ENCODE measurements around the gene MYO7B.

Gene MYO7B

DNA sequence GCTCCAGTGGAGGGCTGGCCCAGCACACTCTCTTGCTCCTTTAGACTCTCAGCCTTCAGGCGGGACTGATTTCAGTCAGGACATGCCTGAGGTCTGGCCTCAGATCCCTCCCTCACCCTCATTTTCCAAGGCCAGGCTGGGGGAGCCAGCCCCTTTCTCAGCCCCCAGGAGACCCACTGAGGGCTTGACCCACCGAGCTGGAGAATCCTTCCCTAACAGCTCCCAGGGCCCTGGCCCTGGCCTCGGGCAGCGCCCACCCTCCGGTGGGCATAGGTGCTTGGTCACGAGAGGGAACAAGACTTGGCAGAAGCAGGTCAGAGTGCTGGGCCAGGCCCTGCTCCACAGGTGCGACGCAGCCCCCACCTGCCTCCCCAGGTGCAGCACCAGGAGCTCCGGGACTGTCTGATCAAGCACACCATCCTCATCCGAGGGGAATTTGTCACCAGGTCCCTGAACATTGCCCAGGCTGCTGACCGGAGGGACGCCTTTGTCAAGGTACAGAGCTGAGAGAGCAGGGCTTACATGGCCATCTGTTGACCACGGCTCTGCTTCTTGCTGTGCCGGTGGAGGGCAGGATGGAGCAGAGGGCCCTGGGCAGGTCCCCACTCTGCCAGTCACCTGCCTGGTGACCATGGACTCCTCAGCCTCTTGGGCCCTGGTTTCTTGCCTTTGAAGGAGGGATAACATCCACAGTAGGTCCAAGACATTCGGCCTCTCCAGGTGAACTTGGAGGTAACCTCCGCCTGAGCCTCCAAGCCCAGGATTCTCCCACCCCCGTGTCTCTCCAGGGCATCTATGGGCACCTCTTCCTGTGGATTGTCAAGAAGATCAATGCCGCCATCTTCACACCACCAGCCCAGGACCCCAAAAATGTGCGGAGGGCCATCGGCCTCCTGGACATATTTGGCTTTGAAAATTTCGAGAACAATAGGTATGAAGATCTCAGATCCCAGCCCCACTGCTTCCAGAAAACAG is 46.3 kb downstream of the MYO7B start:
- TF ChIP-seq CTCF (conservative IDR thresholded peaks at IDR 0.05; ENCODE audit: low read depth, low read length): no peak
- H3K4me3 ChIP-seq (ENCODE audit: low read depth, low read length): no peak overlapping the region
- DNase-seq (ENCODE audit: low read depth): no peak

- no peak for DNase-seq (ENCODE audit: low read depth)
- H3K4me3 ChIP-seq (ENCODE audit: low read depth, low read length): no peak overlapping the region
- TF ChIP-seq CTCF (conservative IDR thresholded peaks at IDR 0.05; ENCODE audit: low read depth, low read length): no peak
These were observed 47.7 kb downstream of the MYO7B start for GRCh38 chr2:127582863-127583861.

GRCh38 chr2:127584047-127584446 is 48.6 kb downstream of the MYO7B start:
- no peak for TF ChIP-seq CTCF (conservative IDR thresholded peaks at IDR 0.05; ENCODE audit: low read depth, low read length)
- no peak overlapping the region for H3K4me3 ChIP-seq (ENCODE audit: low read depth, low read length)
- no peak for DNase-seq (ENCODE audit: low read depth)

DNA sequence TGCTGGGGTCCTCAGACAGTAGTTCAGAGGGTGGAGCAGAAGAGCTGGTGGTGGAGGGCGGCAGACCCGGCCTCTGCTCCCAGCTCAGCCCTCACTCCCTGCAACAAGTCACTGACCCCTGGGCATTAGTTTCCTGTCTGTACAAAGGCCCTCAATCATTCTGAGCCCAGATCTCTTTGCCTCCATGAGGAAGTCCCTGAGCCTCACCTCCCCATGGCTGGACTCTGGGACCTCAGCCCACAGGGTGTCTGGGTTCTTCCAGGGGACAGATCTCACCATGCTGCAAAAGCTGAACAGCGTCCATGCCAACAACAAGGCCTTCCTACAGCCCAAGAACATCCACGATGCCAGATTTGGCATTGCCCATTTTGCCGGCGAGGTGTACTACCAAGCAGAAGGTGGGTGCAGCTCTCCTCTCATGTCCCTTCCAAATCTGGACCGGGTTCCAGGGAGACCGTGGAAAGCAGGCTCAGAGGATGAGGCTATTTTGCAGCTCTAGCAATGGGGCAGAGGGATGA is 49.1 kb downstream of the MYO7B start:
- TF ChIP-seq CTCF (conservative IDR thresholded peaks at IDR 0.05; ENCODE audit: low read depth, low read length): no peak
- H3K4me3 ChIP-seq (ENCODE audit: low read depth, low read length): no peak overlapping the region
- no peak for DNase-seq (ENCODE audit: low read depth)

GRCh38 chr2:127585270-127585807 is 49.9 kb downstream of the MYO7B start:
- no peak overlapping the region for H3K4me3 ChIP-seq (ENCODE audit: low read depth, low read length)
- TF ChIP-seq CTCF (conservative IDR thresholded peaks at IDR 0.05; ENCODE audit: low read depth, low read length): no peak
- DNase-seq (ENCODE audit: low read depth): no peak

- no peak for TF ChIP-seq CTCF (conservative IDR thresholded peaks at IDR 0.05; ENCODE audit: low read depth, low read length)
- DNase-seq (ENCODE audit: low read depth): no peak
- H3K4me3 ChIP-seq (ENCODE audit: low read depth, low read length): no peak overlapping the region
These were observed 50.7 kb downstream of the MYO7B start for GRCh38 chr2:127586136-127586535.

Data from choroid plexus epithelial cell (primary cell).